HG03575 (cell line): ENCODE data around the gene ZSWIM3.
"Not testable (repeated sequence)": the region's sequence is repeated elsewhere in the genome, so short reads cannot be mapped to it uniquely, and the experiment has no call there.

Experiments
- ATAC-seq: cut with Tn5 transposase; IDR thresholded peaks from one replicate; pipeline ENCODE4 v1.9.1; 2021; ENCODE audit not compliant: unreplicated experiment, insufficient number of reproducible peaks, low FRiP score; ENCODE audit errors: extremely low read depth

Gene ZSWIM3

GRCh38 chr20:45829673-45830106, 27.7 kb upstream of the ZSWIM3 start:
- not testable (repeated sequence) for ATAC-seq

- no peak for ATAC-seq
Measured at GRCh38 chr20:45832619-45833018, 24.8 kb upstream of the ZSWIM3 start.

- ATAC-seq, result no peak
Measured at GRCh38 chr20:45833030-45833882, 24.2 kb upstream of the ZSWIM3 start, which contains the start of gene SNX21. Gene SNX21 (plus strand): TSS chr20:45833799. CDS start chr20:45833920, 121 bp downstream.

- no peak for ATAC-seq
Measured at GRCh38 chr20:45833883-45834796, 23.3 kb upstream of the ZSWIM3 start.

GRCh38 chr20:45834797-45835161, 22.6 kb upstream of the ZSWIM3 start:
- ATAC-seq, result no peak

- ATAC-seq, result no peak
Measured at GRCh38 chr20:45835329-45835765, 22.1 kb upstream of the ZSWIM3 start.

GRCh38 chr20:45835825-45836224, 21.6 kb upstream of the ZSWIM3 start:
- ATAC-seq, result no peak

GRCh38 chr20:45836841-45837240, 20.6 kb upstream of the ZSWIM3 start:
- no peak for ATAC-seq

- no peak for ATAC-seq
Measured at GRCh38 chr20:45840700-45841198, 16.7 kb upstream of the ZSWIM3 start.

- ATAC-seq, result no peak
Measured at GRCh38 chr20:45841407-45842129, 15.8 kb upstream of the ZSWIM3 start.

GRCh38 chr20:45842169-45842812, 15.1 kb upstream of the ZSWIM3 start:
- ATAC-seq, result no peak

- ATAC-seq, result no peak
Measured at GRCh38 chr20:45843506-45843905, 13.9 kb upstream of the ZSWIM3 start.

- ATAC-seq, result no peak
Measured at GRCh38 chr20:45845452-45845851, 12.0 kb upstream of the ZSWIM3 start.

- no peak for ATAC-seq
Measured at GRCh38 chr20:45848421-45848820, 9.0 kb upstream of the ZSWIM3 start.

- ATAC-seq, result no peak
Measured at GRCh38 chr20:45848969-45849582, 8.3 kb upstream of the ZSWIM3 start.

- ATAC-seq, result no peak
Measured at GRCh38 chr20:45850238-45850637, 7.2 kb upstream of the ZSWIM3 start.

- ATAC-seq, result no peak
Measured at GRCh38 chr20:45850926-45851325, 6.5 kb upstream of the ZSWIM3 start.

GRCh38 chr20:45851501-45851900, 5.9 kb upstream of the ZSWIM3 start:
- no peak for ATAC-seq
